ENCODE measurements around the gene MTAP.

- TF ChIP-seq CTCF (optimal IDR thresholded peaks at IDR 0.05 in 1 of 3, IDR thresholded peaks at IDR 0.05 in 1 of 3, conservative IDR thresholded peaks at IDR 0.05 in 1 of 3; ENCODE audit: extremely low read depth in 1 of 3, insufficient read depth in 2 of 3, low read length in 3 of 3) (no peak), EZH2 (IDR thresholded peaks at IDR 0.05; ENCODE audit: low read length) (no peak)
Observed at GRCh38 chr9:21854119-21854518, 51.7 kb downstream of the MTAP start.
